ENCODE data around the gene RAP1GAP2.

Gene RAP1GAP2

GRCh38 chr17:2794111-2794803, 2.0 kb upstream of the RAP1GAP2 start:
- TF ChIP-seq, protein P1, sequence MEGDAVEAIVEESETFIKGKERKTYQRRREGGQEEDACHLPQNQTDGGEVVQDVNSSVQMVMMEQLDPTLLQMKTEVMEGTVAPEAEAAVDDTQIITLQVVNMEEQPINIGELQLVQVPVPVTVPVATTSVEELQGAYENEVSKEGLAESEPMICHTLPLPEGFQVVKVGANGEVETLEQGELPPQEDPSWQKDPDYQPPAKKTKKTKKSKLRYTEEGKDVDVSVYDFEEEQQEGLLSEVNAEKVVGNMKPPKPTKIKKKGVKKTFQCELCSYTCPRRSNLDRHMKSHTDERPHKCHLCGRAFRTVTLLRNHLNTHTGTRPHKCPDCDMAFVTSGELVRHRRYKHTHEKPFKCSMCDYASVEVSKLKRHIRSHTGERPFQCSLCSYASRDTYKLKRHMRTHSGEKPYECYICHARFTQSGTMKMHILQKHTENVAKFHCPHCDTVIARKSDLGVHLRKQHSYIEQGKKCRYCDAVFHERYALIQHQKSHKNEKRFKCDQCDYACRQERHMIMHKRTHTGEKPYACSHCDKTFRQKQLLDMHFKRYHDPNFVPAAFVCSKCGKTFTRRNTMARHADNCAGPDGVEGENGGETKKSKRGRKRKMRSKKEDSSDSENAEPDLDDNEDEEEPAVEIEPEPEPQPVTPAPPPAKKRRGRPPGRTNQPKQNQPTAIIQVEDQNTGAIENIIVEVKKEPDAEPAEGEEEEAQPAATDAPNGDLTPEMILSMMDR (IDR thresholded peaks at IDR 0.05) = no peak

DNA sequence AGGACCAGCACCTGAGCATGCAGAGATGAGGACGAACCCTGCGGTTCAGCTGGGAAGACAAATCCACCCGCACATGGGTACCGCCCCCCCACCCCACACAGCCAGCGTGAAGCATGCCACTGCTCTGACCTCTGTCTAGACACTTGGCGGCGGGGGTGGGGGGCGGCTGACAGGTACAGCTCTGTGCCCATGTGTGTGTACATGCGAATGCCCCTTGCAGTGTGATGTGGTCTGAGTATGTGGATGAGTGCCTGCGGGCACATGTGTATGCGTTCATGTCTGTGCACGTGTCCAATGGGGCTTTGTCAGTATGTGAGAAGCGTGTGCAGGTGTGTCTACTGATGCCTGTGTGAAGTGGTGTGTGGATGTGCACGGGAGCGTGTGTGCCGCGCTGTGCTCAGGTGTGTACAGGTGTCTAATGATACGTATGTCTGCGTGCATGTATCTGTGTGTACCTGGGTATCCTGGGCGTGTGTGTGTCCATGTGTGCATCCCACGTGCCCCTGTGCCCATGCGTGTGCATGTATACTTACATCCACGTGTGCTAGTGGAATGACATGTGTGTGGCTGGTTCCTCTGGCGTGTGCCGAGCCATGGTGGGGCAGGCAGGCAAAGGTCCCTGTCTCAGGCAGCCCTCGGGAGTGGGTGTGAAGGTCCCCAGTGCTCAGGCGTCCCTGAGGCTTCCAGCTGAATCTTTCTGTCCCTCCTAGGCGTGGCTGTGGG, 636 bp upstream of the RAP1GAP2 start:
- TF ChIP-seq, protein P1 (IDR thresholded peaks at IDR 0.05) = no peak

DNA sequence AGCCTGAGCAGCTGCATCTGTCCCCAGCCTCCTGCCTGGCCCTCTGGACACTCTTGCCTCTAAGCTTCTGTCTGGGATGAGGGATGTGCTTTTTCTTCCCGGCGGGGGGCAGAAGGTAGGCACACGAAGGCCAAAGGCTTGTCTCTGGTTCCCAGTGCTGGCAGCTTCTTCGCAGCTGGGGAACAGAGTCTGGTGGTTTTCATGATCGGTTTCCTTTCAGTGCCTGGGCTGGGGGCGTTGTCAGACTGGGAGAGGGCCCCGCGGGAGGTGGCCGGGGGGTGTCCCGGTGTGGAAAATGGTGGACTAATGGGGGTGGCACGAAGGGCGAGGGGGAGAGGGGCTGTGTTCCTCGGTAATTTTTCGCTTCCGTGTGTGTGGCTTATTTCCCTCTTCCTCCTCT, 988 bp downstream of the RAP1GAP2 start:
- TF ChIP-seq, protein P1 (IDR thresholded peaks at IDR 0.05) = no peak

GRCh38 chr17:2797637-2798036, 1.4 kb downstream of the RAP1GAP2 start:
- TF ChIP-seq, protein P1 (IDR thresholded peaks at IDR 0.05) = no peak

DNA sequence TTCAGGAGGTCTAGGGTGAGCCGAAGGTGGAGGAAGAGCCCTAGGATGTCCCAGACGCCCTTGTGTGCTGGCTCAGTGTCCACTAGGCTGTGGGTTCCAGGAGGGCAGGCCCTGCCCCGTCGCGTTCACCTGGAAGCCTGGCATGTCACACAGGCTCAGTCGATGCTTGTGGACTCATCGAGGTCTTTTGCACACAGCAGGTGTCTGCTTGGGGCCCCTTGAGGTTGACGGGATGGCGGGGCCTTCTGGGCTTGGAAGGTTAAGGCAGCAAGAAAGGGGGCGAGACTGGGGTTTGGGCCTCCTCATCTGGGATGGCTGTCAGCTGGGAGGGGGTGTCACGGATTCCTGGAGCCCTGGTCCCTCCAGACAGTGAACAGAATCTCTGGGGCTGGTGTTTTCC, 1.9 kb downstream of the RAP1GAP2 start:
- TF ChIP-seq, protein P1 (IDR thresholded peaks at IDR 0.05) = no peak

- TF ChIP-seq, protein P1 (IDR thresholded peaks at IDR 0.05) = no peak
Observed at GRCh38 chr17:2798678-2799077, 2.4 kb downstream of the RAP1GAP2 start.

DNA sequence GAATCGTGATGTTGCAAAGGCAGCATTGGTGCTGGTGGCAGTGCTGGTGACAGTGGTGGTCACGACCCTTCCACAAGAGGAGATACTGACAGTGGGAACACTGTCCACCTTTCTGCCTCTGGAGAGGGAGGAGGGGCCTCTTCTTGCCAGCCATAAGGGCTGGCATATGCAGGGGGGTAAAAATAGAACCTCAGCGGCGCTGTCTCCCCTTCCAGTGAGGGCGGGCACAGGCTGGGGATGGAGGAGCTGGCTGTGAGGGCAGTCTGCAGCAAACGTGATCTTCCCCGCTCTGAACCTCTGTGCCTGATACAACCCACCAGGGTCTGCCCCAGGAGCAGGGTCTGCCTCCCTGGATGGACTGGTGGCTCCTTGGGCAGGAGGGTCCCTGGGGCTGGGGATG, 3.4 kb downstream of the RAP1GAP2 start:
- TF ChIP-seq, protein P1 (IDR thresholded peaks at IDR 0.05) = no peak

Measured in LNCAP (cell line).